NCI-H2196 (cell line): ENCODE measurements around the gene ST14.
"Not testable (repeated sequence)": the region's sequence is repeated elsewhere in the genome, so short reads cannot be mapped to it uniquely, and the experiment has no call there.

Source experiments
- DNase-seq: peaks from one replicate; lab custom pipeline; 2025; ENCODE audit not compliant: unreplicated experiment; lab: John Stamatoyannopoulos, UW

ST14 gene

DNA sequence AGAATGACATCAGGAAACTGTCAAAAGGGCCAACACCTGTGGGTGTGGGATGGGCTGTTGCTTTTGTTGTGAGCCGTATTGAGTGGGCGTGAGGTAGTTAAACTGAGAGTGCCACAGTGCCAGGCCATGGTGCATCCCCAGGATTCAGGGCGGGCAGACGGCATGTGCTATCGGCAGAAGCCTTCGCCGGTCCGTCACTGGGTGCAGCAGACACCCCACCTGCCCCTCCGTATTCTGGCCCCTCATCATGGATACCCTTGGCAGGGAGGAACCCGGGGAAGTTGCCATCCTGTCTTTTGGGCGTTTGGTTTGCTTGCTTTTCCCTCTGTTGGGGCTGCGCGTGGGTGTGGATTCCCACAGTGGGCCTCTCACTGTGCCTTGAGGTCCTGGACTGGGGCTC lies 27.5 kb downstream of the ST14 start:
- no peak for DNase-seq

DNA sequence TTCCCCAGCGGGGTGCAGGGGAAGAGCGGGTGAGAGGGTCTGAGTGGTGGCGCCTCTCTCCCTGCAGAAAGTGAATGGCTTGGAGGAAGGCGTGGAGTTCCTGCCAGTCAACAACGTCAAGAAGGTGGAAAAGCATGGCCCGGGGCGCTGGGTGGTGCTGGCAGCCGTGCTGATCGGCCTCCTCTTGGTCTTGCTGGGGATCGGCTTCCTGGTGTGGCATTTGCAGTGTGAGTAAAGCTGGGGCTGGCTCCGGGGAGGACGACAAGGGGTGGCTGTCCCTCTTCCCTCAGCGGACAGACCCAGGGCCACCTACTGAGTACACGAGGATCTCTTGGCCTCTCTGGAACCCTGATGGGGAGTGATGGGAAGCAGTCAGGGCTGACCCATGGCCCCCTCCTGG lies 28.5 kb downstream of the ST14 start:
- DNase-seq = no peak

DNA sequence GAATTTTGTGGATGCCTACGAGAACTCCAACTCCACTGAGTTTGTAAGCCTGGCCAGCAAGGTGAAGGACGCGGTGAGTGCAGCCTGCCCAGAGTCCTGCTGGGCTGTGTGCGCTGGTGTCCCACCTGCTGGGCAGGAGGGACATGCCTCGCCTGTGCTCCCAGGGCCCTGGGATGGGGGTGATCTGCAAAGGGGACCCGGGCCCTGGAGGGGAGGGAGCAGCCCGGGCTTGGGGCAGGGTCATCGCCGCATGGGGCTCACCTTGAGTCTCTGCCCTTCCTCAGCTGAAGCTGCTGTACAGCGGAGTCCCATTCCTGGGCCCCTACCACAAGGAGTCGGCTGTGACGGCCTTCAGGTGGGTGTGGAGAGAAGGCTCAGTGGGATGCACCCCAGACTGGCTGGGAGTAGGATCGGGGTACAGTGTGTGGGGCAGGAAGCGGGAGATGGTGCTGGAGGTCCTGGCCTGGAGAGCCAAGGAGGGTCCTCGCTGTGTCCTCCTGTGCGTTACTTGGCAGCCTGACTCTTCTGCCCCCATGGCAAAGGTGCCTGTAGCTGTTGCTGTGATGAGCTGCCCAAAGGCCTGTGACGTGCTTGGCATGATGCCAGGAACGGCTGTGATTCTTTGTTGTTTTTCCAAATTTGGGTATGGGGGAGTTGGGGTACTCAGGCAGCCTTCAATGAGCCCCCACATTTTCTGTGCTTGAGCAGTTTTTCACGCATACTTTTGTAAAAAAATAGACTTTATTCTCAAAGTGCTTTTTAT lies 29.2 kb downstream of the ST14 start:
- DNase-seq = peak; percentile 19

DNA sequence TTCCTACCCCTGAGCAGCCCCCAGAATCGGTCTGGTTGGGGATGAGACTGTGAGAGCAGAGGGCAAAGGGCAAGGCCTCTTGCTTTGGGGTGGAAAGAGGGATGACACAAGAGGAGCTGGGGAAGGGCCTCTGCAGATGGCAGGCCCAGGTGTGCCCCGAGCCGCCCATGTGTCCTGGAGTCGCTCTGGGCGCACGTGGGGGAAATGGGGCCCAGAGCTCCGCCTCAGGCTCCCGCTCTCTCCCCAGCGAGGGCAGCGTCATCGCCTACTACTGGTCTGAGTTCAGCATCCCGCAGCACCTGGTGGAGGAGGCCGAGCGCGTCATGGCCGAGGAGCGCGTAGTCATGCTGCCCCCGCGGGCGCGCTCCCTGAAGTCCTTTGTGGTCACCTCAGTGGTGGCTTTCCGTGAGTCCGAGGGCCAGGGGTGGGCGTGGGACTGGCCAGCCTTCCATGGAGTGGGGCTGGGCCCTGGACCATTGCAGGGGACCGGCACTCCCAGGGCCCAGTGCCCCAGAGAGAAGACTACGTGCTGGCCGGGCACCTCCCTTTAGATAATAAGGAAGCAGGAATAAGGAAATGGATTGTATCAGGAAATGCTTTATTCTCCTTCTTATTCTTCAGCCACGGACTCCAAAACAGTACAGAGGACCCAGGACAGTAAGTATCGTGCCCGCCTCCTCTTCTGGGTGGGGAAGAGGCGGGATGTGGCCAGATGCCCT lies 30.1 kb downstream of the ST14 start:
- DNase-seq = no peak

DNA sequence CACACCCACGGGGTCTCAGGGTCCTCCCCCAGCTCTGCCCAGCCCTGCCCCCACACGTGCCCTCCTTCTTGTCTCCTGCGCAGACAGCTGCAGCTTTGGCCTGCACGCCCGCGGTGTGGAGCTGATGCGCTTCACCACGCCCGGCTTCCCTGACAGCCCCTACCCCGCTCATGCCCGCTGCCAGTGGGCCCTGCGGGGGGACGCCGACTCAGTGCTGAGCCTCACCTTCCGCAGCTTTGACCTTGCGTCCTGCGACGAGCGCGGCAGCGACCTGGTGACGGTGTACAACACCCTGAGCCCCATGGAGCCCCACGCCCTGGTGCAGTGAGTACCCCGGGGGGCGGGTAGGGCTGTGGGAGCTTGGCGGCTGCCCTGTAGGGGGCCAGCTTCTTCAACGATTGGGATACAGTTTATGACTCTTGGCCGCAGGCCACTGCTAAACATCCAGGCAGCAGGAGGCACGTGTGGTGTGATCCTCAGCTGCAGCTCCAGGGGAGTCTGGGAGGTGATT lies 30.8 kb downstream of the ST14 start:
- DNase-seq = no peak

DNA sequence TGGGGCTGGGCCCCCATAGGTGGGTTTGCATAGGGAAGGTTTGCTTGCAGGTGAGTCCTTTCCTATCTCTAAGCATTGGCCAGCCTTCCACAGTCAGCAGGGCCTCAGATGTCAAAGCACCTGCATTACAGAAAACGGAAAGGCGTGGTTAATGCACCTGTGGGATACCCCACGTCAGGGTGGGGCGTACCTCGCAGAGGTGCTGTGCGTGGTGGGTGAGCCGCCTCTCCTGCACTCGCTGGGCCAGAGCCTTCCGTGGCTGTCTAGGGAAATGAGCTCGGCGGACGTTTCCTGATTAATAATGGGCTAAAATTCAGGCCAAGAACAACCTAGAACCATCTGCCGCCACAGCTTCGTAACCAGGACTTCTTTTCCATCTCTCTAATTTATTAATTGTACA lies 32.3 kb downstream of the ST14 start:
- no peak for DNase-seq

DNA sequence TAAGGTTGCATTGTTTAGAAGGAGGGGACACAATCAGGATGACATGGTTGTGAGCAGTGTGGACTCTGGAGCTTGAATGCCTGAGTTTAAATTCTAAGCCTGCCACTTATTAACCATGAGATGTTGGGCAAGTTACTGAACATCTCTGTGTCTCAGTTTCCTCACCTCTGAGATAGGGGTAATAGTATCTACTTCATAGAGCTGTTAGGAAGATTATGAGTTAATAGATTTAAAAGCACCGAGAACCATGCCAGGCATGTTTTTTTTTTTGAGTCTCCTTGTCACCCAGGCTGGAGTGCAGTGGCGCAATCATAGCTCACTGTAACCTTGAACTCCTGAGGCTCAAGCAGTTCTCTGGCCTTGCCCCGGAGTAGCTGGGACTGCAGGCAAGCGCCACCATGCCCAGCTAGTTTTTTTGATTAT lies 33.3 kb downstream of the ST14 start:
- DNase-seq = no peak

DNA sequence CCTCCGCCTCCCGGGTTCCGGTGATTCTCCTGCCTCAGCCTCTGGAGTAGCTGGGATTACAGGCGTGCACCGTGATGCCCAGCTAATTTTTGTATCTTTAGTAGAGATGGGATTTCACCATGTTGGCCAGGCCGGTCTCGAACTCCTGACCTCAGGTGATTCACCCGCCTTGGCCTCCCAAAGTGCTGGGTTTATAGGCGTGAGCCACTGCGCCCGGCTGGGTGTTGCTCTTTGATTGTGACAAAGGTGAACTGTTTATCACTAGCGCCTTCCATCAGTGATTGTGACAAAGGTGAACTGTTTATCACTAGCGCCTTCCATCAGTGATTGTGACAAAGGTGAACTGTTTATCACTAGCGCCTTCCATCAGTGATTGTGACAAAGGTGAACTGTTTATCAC lies 34.0 kb downstream of the ST14 start:
- DNase-seq = not testable (repeated sequence)

DNA sequence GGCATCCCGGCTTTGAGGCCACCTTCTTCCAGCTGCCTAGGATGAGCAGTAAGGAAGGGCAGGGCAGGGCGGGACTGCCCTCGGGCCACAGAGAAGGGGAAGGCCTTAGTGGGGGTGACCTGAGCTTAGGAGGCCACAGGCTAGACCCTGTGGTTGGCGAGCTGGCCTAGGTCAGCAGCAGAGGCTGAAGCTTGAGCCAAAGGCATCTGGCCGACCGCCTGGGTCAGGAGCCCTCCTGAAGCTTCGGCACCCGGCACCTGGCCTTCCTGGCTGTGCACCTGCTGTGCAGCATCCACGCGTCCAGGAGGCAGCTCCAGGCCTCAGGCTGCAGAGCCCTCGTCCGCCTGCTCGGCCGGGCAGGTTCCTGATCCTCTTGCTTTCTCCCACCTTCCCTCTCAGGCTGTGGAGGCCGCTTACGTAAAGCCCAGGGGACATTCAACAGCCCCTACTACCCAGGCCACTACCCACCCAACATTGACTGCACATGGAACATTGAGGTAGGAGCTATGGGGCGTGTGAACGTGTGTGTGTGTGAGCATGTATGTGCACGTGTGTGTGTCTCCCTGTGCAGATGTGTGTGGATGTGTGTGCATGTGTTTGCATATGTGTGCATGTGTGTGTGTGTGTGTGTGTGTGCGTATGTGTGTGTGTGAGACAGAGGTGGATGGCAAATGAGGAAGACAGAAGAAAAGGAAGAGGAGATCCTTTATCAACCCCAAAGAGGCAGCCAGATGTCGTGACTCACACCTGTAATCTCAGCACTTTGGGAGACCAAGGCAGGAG lies 34.9 kb downstream of the ST14 start:
- no peak for DNase-seq

DNA sequence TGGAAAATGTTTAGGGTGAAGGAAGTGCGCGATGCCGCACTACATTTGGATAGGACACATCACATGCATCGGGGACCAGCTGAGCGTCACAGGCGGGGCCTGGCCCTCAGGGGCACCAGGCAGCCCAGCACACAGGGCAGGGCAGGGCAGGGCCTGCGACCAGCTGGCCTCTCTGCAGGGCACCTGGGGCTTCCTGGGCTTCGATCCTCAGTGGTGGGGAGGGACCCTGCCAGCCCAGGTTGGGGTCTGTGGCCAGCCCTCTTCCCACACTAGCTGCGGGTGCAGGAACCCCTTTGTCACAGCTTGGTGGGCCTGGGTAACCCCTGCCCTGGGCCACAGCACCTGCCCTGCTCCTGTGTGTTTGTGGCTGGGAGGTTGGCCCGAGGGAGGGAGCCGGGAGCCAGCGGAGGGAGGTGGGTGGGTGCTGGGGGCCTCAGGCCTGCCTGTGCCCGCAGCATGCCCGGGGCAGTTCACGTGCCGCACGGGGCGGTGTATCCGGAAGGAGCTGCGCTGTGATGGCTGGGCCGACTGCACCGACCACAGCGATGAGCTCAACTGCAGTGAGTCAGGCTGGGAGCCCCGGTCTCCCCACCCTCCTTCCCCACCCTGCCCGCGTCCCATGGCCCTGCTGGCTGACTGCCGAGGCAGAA lies 37.9 kb downstream of the ST14 start:
- DNase-seq = no peak

DNA sequence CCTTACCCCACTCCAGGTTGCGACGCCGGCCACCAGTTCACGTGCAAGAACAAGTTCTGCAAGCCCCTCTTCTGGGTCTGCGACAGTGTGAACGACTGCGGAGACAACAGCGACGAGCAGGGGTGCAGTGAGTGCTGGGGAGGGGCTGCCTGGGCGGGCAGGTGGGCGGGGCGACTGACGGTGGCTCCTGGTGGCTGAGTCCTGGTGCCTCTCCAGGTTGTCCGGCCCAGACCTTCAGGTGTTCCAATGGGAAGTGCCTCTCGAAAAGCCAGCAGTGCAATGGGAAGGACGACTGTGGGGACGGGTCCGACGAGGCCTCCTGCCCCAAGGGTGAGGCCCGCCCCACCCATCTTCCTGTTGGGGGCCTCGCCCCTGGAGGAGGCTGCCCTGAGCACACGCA lies 38.7 kb downstream of the ST14 start:
- DNase-seq = no peak

DNA sequence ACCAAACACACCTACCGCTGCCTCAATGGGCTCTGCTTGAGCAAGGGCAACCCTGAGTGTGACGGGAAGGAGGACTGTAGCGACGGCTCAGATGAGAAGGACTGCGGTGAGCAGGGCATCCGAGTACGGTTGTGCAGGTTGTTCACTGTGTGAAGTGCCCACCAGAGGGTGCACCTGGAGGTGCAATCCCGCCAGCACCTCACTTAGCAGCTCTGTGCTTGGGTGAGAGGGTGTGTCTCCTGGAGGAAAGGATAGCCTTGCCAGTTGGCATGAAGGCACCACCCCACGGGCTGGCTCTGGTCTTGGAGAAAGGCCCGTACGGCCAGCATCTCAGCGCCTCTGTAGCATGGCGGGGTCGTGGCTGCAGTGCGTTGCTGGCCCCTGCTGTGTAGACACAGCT lies 39.4 kb downstream of the ST14 start:
- DNase-seq = no peak

DNA sequence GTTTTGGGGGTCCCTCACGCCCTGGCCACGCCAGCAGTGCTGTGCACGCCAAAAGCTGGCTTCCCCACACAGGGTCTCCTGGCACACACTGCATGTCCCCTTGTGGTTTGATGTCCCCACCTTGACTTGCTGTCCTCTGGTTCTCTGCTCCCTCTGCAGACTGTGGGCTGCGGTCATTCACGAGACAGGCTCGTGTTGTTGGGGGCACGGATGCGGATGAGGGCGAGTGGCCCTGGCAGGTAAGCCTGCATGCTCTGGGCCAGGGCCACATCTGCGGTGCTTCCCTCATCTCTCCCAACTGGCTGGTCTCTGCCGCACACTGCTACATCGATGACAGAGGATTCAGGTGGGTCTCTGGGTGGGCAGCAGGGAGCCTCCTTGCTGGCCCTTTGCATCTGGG lies 40.2 kb downstream of the ST14 start:
- no peak for DNase-seq

DNA sequence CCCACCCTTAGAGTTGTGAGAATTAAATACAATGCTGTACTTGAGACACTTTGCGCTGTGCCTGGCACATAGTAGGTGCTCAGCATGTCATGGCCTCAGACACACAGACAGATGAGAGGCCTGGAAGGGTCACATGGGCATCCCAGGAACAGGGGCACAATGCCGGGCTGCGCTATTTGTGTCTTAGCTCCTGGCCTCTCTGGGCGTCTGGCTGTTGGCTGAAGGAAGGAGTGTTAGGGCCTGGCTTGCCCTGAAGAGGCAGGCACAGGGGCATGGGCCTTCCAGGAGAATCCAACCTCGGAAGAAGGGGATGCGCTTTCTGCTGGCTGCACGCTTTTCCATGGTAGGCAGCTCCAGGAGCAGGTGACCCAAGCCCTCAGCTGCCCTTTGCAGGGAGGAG lies 41.4 kb downstream of the ST14 start:
- DNase-seq = no peak

DNA sequence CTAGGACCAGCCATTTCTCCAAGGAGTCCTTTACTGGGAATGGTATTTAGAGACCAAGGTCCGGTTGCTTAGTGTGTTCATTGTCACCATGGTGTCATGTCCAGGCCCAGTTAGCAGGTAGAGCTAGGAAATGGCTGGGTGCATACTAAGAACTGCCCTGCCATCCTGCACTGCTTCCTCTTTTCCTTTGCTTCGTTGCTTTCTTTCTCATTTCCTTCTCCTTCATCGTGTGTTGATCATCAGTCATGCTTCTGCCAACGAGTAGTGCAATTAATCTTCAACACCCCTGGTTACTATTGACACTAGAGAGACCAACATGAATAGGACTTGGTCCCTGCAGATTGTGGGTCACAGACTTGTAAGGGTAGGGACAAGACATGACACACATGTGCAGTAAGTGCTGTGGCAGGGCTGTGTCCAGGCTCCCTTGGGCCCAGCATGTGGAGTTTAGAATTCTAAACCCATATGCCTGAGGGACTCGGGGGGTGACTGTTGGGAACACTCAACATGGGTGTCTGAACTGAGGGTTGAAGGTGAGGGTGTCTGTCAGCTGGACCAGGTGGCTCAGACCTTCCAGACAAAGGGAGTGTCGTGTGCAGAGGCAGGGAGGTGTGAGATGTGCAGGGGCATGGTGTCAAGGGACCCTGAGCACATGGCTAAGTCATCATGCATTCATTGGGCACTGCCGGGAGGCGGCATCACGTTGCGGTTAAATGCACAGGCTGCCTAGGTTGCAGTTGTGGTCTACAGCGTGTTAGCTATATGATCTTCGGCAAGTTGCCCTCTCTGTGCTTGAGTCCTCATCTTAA lies 42.6 kb downstream of the ST14 start:
- DNase-seq = no peak

DNA sequence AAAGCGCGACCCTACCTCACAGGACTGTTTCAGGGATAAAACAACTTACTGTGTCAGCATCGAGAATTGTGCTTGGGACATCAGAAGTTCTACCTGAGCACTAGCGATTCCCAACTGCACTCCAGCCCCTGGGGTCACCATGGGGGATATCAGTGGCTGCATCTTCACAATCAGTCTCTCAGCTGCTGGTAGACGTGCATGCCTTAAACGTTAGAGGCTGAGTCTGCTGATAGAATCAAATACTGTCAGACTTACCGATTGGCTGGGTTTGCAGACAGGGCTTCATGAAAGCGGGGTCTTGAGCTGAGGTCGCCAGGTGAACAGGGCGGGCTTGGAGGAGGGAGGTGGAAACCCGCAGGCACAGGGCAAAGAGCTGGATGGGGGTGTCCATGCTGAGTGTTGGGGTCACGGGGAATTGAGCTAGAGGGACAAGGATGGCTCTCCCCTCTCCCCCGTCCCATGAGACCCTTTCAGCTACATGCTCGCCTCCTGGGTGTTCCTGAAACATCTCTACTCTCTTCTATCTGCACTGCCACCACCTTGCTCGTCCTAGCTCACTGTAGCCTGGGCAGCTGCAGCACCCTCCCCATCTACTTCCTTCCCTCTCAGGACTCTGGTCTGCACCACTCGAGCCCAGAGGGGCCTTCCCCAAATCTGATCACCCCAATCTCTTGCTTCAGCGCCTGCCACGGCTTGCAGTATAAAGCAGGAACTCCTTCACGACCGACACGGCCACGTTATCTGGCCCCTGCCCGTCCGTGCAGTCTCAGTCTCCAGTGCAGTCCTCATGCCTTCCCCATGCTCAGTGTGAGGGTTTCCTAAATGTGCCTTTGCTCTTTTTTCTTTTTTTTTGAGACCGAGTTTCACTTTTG lies 43.5 kb downstream of the ST14 start:
- DNase-seq = no peak

DNA sequence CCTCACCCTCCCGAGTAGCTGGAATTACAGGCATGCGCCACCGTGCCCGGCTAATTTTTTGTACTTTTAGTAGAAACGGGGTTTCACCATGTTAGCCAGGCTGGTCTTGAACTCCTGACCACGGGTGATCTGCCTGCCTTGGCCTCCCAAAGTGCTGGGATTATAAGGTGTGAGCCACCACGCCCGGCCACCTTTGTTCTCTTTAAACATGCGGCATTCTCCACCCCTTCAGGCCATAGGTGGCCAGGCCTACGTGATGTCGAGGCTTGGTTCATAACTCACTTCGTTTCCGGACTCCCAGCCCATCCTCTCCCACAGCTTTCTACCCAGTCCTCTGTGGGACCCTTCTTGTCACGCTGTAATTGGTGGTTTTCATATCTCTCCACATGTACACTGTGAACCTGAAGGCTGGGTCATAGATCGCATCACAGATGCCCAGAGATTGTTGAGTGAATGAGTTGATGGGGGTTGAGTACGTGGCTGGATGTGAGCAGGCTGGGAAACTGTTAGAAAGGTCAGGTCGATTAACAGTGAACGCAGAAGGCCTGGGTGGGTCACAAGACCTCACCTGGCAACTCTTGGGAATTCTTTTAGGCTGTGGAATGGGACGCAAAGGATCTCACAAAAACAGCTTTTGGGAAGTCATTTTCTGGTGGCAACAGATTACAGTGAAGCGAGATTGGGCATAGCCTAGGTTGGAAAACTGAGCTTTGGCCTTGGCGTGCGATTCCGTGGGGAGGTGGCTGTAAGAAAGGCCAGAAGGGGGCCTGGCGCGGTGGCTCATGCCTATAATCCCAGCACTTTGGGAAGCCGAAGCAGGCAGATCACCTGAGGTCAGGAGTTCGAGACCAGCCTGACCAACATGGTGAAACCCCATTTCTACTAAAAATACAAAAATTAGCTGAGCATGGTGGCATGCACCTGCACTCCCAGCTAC lies 44.5 kb downstream of the ST14 start:
- DNase-seq = no peak

DNA sequence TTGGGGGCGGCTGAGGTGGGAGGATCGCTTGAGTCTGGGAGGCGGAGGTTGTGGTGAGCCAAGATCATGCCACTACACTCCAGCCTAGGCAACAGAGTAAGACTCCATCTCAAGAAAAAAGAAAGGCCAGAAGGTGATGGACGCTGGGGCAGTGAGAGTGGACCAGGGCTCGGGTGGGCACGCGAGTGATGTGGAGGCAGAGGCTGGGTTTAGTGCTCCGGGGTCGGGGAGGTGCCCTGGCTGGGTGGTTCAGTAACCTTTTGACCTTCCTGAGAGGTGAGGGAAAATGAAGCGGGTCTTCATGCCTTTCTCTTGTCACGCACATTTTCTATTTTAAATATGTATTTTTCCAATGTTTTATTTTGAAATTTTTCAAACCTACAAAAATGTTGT lies 45.1 kb downstream of the ST14 start:
- DNase-seq = no peak
